ENCODE measurements around the gene C14orf132.

The C14orf132 gene

DNA sequence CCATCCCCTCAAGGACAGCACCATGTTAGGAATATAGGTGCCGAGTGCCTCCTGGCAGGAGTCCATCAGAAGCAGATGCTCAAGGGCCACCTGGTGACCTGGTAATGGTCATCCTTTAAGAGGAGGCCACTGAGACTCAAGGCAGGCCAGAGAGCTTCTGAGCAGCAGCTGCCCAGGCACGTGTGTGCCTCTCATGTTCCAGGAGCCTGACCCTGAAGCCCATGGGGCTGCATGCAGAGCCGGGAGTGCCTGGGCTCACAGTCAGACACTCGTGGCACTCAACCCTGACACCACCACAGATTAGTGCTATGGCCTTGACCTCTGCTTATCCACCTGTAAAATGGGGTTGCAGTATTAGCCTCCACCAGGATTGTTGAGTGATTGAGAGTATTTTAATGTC is 45.6 kb downstream of the C14orf132 start:
- DNase-seq = no peak

DNA sequence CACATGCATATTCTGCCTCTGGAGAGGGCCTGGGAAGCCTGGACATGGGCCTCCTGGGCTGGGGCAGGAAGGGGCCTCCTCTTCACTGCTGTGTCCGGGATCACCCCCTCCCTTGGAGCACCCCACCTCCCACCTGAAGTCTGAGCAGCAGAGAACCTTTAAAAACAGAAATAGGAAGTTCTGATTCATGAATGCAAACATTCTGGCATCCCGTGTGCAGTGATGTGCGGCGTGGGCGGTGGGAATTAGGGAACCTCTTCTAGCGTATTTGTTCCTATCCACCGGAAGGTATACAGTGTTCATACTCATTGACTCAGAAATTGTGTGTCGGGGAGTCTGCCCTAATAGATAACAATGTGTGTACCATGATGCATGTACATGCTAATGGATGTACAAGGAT is 46.2 kb downstream of the C14orf132 start:
- no peak for DNase-seq

DNA sequence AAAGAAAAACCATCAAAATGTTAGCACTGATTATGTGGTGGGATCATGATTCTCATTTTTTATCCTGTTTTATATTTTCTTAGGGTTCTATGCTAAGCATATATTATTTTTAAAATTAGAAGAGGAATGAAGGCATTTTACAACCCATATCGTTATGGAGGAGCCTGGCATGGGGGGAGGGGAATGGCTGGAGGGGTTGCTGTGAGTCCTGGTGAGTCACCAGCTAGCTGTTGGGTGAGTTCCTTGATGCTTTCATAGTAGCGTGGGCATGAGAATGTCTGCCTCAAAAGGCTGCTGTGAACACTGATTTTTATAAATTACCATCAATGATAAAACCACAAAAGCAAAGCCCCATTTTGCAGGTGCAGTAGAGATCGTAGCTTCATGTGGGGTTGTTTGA is 46.9 kb downstream of the C14orf132 start:
- DNase-seq = no peak

DNA sequence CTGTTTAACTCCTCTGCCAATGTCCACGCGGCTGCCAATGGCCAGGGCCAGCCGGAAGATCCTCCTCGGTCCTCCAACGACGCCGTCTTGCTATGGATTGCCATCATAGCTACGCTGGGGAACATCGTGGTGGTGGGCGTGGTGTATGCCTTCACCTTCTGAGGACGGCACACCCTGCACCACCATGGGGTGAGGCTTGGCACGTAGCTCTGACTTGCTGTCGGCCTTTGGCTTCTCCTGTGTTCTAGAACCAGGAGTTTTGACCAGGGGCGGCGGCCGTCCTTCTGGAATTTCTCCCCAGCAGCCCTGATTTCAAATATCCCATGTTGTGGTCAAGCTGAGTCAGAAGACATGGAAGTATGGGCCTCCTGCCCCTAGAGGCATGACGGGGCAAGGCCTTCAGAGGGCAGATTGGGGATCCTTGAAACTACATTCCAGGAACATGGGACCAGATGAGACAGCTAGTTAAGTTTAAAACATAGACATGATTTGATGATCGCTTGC is 47.5 kb downstream of the C14orf132 start:
- DNase-seq = no peak

DNA sequence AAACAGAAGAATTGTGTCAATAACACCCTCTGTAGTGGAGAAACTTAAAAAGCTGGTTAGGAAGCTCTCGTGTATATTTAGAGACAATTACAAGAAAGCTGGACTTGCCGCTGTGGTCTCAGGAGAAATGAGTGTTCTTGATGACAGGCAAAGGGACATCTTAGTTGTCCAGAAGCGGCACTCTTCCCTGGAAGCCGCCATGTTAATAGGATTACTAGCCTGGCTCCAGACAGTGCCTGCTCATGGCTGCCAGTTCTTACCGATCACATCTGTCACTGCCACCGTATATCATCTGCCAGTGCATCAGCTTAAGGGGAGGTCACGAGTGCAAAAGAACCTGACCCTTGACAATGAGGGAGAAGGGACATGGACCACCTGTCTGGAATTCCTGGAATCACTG is 48.9 kb downstream of the C14orf132 start:
- DNase-seq = no peak

DNA sequence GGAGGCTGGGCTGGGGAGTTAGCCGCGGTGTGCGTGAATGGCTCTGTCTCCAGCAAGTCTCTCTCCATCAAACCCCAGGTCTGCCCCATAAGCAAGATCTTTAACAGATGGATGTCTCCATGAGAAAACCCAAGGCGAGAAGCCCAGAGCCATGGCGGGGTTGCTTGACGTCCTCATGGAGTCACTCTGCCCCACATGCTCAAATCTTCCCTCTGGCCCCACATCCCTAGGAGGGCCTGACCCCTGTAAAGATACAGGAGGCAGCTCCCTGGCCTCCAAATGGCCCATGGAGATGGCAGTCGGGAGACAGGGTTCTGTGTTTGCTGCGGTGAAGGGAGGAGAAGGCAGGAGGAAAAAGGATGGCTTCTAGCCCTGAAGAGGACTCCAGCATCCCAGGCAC is 49.3 kb downstream of the C14orf132 start:
- DNase-seq = no peak

DNA sequence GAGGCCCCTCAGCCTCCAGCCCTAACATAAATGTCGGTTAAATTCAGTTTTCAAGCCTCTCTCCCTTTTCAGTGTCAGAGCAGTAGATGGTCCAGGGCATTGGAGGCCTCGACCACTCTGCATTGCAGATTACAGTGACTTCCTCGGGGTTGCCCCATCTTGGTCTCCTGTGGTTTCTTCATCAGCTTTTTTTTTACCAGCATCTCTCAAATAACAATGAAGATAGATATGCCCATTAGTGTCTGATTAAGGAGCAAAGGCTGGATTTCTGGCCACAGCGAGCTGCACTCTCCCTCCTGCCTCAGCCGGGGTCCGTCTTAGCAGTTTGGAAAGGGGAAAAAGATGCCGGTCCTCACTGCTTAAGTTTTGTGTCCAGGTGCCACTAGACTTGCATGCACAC is 49.7 kb downstream of the C14orf132 start:
- DNase-seq = no peak

DNA sequence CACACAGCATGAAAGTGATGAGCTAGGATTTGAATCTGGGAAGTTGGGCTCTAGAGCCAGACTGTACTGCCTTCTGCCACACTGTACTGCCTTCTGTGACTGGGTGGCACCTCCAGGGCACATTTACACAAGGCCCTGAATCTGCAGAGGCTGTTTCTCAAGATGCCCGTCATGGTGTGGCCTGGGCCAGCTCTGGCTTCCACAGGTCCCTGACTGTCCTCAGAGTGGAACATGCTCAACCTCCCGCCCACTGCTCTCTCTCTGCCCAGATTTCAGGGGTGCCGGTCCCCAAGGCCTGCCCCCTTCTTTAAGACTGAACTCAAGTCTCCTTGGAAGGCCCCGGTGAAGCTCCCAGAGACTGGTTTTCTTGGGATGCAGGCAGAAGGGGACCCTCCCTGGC is 50.2 kb downstream of the C14orf132 start:
- no peak for DNase-seq

DNA sequence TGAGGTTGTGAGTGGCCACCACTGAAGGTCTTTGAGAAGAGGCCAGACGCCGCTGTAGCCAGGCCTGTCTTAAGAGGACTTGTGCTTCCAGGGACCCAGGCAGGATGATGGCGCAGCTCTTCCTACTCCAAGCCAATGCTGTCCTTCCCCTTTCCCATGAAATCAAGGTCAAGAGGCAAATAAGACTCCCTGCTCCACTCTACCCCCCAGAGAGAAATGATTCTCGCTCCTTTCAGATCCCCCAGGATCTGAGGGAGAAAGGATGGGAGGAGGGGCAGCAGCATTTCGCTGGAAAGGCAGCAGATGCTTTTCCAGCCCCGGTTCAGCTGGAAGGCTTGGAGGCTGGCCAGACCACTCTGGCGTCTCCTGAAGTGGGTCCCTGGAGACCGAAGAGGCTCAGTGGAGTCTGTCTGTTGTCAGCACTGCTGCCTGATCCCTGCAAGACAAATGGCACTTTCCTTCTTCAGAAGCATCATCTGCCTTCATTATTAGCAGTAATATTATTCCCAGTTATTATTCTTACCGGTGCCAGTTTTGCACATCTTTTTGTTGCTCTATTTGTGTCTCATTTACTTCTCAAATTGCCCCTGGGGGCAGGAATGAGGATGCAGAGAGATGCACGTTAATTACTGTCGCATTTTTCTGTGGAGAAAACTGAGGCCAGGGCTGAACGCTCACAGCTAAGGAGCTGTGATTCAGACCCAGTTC is 51.4 kb downstream of the C14orf132 start:
- DNase-seq = no peak

DNA sequence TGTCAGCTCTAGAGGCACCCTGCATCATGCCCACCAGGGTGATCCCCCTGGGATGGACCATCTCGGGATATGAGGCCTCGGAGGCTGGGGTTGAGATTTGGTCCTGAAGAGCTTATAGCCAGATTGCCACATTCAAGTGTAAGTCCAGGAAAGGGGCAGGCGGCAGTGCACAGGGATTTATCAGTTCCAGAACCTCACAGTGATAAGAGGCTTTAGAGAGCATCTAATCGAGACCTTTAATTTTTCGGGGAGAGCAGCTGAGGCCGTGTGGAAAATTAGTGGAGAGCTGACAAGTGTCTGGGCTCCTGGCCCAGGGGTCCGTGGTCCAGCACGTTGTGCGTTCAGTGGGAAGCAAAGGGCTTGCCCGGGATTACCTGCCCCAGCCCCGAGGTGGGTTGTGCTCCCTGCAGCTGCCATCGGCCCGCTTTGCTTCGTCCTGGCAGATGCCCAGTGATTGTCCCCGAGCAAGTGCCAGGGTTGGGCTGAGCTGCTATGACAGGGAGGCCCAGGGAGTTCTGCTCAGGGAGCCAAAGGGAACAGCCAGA is 52.1 kb downstream of the C14orf132 start:
- no peak for DNase-seq

DNA sequence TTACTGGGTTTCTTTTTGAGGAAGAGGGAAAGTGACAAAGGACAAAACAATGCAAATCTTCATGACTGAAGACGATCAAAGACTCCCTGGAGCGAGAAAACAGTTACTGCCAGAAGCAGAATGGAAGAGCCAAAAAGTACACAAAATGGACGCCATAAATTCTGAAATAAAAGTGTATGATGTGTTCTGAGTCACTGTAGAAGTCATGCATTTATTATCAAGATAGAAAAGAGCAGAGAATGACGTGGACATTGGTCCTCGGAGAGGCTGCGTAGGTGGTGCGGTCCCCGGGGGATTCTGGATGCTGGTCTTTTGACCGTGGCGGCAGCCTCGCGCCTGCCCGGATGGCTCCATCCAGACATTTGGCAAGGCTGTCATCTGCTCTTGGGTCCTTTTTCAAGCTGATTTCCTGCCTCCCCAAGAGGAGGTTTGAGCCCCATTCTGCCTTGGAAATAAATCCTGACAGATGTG is 52.8 kb downstream of the C14orf132 start:
- no peak for DNase-seq

DNA sequence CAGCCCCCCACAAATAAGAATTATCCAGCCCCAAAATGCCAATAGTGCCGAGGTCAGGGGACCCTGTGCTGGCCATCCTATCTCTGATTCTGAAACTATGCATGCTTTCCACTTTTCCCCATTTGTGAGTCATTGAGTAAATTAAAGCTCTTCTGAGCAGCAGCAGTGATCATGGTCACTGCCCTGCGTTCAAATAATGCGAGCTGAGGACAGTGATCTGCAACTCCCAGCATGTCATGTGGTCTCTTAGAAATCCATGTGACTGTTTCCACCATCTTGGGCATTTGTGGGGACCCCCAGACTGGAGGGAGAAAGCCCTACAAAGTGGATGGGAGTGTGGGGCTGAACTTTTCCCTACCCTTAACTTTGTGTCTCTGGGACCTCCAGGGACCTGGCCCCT is 53.8 kb downstream of the C14orf132 start:
- no peak for DNase-seq

DNA sequence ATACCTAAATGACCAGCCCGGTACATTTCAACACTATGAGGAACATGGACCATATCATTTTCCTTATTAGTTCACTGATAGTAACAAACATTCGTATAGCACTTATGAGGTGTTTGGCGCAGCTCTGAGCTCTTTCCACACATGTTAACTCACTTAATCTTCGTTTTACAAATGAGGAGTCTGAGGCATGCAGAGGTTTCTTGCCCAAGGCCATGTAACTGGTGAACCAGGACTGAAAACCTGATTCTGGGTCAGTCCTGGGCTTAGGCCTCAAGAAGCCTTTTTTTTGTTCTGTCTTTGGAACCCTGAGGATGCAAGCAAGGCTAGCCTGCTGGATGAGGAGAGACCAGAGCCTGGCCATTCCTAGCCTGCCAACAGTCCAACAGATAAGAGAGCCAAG is 55.0 kb downstream of the C14orf132 start:
- DNase-seq = no peak

DNA sequence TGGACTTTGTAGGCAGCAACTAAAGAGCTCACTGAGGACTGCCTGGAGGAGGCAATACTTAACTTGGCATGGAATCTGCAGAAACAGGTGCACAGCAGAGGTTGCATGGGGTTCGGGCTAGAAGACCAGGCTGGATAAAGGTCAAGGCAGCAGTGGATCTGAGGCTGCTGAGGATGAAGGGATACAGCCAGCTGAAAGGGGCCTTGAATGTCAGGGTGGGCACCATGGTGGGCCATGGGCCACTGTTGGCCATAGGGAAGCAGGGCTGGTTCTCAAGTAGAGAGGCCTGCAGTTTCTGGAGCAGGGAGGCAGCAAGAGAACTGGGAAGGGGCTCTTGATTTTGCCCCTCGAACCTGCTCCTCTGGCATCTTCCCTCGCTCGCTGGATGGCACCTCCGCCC is 55.5 kb downstream of the C14orf132 start:
- no peak for DNase-seq

DNA sequence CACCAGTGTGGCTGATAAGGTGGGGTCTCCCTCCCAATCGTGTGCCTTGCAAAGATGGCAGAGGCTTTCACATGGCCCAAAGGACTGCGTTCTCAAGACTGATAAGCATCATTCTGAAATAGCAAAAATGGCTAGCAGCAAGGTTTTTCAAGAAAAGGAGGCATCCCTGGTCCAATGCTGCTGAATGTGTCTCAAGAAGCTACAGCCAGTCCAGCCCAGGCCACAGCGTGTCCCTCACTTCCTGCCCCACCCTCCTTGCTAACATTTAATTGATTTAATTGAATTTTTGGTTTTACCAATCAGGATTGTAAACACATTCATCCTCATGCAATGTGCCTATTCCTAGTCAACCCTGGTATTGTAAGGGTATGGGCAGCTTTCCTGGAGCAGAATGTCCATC is 55.9 kb downstream of the C14orf132 start:
- no peak for DNase-seq

DNA sequence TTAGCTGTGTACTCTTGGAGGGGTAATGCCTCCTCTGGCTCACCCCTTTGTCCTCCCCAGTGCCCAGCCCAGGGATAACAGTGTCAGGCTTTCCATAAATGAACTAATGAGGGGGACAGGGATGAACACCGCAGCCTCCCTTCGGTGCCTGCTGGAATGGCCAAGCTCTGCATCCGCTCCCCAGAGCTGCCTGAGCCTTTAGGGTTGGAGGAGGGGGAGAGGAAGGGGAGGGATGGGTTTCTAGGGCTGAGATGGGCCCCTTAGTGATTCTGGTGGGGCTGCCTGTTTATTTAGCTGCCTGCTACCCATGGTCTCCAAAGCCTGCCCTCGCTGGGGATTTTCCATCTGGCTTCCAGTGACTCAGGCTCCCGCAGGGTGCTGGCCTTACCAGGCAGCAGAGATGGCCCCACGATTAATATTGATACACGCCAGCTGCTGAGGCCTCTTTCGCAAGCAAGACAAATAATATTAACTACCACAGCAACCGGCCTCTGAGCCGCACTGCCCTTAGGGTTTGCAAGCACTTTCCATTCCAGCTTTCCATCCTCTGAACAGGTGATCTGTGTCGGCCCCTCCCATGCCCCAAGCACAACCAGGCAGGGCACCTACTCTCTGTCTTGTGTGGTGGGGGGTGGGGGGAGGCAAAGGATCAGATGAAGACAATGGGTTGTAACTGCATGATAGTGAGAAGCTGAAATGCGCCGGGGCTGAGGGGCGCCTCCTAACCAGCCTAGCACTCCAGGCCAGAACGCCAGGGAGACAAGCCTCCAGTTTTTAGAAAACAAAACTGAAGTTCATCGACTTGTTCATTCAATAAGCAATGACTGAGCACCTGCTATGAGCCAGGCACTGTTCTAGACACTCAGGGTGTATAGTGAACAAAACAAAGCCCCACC is 56.7 kb downstream of the C14orf132 start:
- DNase-seq = no peak

DNA sequence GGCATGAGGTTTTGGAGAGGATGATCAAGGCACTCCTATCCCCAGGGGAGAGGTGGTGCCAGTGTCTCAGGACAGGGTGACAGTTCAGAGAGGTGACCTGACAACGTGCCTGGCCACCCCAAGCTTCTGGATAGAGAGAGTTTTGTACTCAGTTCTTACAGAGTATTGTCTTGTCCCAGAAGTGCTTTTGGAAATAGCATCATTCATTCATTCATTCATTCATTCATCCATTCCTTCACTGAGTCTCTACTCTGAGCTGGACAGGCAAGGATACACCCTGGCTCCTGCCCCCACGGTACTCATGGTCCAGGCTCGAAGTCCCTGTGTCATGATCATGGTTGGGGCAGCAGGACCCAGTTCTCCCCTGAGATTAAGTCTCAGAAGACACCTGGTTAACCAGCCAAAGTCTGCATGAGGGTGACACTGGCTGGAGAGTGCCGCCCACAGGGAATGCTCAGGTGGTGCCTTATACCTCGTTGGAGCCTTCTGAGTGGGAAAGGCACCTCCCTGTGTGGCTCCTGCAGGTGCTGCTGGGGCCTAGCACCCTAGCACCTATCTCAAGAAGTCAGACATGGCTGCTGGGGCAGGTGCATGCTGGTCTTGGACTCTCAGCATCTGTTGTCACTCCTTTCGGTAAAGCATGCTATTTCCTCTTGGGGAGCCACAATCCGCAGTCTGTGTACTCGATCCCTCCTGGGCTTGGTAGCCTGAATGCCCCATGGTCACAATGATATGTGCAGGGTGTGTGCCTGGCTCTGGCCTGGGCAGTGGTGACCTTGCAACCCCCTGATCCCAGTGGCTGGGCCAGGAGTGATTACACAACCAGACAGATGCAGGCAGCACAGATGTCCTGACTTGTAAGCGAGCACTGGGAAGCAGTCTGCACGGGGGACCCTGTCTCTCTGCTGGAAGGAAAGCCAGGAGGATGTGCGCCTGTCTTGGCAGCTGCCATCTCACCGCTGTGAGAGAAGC is 57.8 kb downstream of the C14orf132 start:
- DNase-seq = no peak

DNA sequence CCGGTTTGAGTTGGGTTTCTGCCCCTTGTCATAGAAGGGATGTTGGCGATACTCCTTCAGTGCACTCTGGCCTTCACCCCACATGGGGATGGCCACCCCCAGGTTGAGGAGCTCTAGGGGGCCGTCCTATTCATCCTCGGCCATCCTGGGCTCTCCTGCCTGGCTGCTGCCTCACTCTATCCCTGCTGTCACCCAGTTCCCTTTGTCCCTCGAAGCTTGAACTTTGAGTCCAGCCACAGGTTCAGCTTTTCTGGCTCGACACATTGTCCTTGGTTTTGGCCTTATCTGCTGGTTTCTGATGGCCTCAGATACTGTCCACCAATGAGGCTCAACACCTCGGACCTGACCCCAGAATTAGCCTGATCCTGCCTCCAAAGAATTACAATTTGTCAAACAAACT is 58.6 kb downstream of the C14orf132 start:
- DNase-seq = no peak

DNA sequence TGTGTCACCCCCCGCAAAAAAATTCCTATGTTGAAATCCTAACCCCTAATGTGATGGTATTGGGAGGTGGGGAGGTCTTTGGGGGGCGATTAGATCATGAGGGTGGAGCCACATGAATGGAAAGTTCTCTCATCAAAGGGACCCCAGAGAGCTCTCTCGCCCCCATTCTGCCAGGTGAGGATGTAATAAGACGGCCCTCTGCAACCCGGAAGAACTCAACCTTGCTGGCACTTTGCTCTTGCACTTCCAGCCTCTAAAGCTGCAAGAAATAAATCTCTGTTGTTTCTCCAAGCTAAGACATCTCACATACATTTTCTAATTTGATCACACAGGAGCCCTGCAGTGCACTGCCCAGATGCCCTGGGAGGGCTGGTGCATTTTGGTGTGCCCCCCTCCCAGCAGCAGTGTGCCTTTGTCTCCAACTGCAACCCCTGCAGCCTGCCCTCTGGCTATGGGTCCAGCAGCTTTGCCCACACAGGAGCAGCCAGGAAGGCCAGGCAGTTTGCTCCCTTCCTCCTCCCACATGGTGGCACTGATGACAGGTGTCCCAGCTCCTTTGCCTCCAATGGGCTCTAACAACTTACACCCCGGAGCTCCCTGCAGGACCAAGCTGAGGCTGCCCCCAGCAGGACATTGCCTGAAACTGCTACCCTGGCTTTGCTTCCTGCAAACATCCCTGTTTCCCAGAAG is 59.3 kb downstream of the C14orf132 start:
- DNase-seq = no peak

DNA sequence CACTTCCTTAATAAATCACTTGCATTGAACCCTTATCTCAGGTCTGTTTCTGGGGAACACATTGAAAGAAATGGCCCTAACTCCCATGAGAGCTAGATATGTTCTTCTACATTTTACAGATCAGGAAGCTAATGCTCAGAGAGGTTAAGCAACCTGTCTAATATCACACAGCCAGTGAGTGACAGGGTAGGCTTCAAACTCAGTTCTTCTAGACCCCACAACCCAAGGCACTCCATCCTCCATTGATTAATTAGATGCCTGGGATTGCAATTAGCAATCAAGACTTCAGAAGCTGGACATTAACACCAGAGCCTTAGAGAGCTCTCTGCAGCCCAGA is 59.8 kb downstream of the C14orf132 start:
- no peak for DNase-seq

DNA sequence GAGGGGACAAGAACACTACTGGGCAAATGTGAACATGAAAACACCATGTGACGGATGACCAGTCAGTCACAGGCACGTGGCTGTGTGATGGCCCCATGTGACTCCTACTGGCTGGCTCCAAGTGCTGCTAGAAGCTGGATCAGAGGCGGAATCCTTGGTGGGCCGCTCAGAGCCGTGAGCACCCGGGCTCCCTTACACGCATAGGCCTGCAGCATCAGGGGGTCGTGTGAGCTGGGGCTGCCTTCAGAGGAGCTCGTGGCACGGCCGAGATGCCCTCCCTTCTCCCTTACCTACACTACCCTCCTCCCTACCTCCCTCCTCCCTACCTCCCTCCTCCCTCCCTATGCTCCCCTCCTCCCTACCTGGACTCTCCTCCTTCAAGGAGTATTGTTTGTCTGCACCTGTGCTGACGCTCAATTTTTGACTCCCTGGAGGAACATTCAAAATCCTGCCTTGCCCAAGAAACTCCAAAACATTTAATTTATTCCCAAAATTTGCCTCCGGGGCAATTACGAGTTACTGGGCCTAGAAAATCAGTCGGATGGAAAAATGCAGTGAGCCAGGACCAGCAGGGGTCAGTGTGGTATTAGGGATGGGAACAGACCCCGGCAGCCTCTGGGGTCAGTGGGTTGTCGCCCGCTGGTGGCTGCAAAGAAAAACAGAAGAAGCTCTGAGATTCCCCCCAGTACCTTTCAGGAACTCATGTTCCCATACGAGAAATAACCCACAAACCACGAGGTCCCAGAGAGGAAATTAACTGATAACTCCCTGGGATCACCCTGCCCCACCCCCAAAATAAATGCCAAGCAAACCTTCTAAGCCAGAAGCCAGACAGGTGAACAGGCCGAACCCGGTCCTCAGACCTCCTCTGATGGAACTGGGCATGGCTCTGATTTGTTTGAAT is 61.3 kb downstream of the C14orf132 start:
- peak; percentile 50 for DNase-seq

Measured in CD4-positive, alpha-beta T cell treated with Interleukin-4 for 4 hours (primary cell).